ENCODE measurements around the gene RMDN3.

The RMDN3 gene

DNA sequence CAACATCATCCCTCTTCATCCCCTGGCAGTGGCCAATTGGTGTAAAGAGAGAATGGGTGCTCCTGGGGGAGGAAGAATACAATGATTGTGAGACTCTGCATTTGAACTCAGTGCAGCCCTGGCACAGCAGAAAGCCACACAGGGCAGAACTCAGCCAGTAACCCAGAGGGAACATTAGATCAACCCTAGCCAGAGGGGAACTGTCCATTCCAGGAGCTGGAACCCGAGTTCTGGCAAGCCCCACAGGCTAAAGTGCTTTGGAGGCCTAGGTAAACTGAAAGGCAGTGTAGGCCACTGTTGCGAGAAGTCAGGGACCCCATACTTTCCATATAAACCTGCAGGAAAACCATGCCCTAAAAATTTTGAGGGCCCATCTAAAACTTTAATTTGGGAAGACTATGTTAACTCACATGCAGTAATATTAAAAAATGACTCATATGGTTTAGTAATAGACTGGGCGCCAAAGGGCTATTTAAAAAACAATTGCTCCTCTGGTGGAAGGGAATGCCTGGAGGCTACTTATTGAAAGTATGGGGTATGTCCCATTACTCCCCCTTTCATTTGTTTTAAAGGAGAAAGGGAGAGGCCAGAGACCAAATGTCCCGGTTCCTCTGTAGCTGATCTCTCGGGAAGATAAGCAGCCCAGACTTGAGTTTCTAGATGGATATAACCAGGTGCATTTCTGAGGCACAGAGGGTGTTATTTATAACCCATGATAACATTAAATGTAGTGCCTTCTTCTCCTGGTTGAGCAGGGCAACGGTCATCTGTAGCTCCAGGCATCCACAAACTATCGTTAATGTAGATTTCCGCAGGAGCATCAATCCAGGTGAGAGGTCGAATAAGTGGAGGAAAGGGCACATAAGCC, 65.9 kb downstream of the RMDN3 start:
- DNase-seq = no peak
